Mesenteric fat pad (tissue), 1 donor: ENCODE results near the gene SLC29A1. TPM values are rescaled to one million over a fixed set of nuclear protein-coding genes. Genes with fewer than 3 reads are reported as not detected.

Experiments used
- DNase-seq: peaks from one replicate; pipeline ENCODE4 v3.0.0-alpha.2; 2020; ENCODE audit warnings: low spot score
- total RNA-seq: library from RNA; stranded (reverse); fragmentation: NEBNext Ultra II Directional; extraction: Animal tissue kit (Norgen Biotek cat#: 25700); gene quantifications from one replicate; pipeline ENCODE4 v1.2.1, GENCODE V29; 2021
- donor health status: DM: yes; HTN: yes; CAD: no.

SLC29A1 gene
- total RNA-seq, 1 donor from 2014 or later: 205 TPM

DNA sequence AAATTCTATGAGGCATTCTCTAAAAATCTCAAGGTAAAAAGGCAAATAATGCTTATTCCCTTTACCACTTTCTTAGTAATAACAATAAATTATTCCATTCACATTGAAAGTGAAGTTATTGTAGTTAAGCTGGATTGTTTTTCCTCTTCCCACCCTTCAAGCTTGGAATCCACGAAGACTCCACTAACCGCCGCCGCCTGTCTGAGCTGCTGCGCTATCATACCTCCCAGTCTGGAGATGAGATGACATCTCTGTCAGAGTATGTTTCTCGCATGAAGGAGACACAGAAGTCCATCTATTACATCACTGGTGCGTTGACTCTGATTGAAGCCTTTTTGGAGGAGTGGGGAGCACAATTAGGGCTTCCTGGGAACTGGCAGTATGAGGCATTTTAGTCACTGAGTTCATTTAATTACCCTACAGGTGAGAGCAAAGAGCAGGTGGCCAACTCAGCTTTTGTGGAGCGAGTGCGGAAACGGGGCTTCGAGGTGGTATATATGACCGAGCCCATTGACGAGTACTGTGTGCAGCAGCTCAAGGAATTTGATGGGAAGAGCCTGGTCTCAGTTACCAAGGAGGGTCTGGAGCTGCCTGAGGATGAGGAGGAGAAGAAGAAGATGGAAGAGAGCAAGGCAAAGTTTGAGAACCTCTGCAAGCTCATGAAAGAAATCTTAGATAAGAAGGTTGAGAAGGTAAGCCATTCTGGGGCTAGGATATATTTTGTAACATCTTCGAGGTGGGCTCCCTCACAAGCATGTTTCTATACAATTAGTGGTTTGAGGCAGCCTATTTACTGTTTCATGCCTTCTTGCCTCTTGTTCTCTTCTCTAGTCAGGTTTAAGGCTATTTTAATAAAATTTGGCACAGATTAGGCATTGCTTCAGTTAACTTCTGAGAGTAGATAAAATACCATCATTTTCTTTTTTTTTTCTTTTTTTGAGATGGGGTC, 28.5 kb downstream of the SLC29A1 start:
- no peak for DNase-seq

DNA sequence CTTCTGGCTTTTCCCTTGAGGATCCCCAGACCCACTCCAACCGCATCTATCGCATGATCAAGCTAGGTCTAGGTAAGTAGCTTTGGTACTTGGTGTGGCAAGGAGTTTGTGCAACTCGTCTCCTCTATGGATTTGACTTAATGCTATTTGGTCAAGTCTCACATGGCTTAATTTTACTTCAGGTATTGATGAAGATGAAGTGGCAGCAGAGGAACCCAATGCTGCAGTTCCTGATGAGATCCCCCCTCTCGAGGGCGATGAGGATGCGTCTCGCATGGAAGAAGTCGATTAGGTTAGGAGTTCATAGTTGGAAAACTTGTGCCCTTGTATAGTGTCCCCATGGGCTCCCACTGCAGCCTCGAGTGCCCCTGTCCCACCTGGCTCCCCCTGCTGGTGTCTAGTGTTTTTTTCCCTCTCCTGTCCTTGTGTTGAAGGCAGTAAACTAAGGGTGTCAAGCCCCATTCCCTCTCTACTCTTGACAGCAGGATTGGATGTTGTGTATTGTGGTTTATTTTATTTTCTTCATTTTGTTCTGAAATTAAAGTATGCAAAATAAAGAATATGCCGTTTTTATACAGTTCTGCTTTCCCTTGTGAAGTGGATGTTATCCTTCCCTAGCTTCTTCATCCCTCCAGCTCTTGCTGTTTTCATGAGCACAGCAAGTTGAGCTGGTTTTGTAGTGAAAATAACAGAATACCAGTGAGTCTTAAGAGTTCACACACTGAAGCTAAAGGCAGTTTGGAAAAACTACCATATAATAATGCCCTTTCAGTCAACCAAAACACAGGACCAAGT, 30.1 kb downstream of the SLC29A1 start:
- DNase-seq: no peak

DNA sequence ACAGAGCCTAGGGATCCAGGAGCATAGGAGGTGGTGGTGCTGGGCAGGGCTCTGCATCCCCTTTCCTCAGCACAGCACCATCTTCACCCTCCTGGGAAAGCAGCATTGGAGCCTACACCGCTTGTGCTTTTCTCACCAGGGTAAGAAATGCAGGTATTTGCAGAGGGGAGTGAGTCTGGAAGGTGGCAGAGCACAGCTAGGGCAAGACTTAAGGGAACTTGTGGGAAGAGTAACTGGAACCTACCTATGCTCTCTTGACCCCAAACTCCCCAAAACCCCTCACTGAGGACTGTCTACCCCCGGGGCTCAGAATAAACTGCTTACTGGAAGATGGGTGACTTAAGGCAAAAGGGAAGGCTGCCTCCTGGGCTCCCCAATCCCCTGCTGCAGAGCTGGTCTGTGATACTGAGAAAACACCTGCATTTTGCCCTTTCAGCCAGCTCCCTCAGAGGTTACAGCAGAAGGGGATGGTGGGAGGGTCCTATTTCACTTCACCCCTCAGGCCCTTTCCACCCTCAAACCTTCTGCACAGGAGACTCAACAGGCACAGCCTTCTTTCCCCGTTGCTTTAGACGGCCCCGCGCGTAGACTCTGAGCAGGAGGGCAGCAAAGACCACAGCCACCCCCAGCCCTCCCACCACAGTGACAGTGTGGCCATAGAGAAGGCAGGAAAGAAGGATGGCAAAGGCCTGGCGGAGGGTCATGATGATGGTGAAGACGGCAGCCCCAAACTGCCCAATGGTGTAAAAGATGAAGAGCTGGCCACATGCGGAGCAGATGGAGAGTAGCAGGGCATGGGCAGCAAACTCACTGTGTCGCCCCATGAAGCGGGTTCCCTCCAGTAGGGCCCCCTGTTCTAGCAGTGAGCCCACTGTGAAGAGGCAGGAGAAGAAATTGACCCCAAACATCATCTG, 31.1 kb downstream of the SLC29A1 start:
- DNase-seq: no peak

DNA sequence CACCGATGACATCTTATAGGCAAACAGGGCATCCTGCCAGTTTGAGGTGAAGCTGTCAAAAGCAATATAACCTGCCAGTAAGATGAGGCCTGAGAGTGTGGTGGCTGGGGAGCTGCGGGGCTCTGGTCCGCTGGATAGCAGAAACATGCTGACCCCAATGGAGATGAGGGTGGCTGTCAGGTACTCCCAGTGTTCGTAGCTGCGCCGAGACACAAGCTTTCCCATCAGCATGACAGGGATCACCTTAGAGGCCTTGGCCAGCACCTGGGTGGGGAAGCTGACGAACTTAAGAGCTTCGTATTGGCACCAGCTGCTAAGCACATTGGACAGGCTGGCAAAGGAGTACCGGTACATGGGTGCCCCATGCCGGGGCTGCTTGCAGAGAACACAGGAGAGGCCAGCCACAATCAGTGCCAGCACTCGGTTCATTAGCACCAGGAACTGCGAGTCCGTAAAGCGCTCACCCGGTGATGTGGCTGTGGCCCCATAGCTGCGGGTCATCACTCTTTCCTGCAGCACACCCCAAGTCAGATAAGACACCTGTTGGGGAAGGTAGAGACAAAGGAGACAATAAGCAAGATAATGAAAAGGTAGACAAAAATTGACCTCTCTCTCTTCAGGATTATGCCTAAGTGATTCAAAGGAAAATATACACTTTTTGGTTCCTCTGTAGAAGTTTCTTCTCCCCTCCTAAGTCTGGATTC, 31.9 kb downstream of the SLC29A1 start:
- DNase-seq: no peak

DNA sequence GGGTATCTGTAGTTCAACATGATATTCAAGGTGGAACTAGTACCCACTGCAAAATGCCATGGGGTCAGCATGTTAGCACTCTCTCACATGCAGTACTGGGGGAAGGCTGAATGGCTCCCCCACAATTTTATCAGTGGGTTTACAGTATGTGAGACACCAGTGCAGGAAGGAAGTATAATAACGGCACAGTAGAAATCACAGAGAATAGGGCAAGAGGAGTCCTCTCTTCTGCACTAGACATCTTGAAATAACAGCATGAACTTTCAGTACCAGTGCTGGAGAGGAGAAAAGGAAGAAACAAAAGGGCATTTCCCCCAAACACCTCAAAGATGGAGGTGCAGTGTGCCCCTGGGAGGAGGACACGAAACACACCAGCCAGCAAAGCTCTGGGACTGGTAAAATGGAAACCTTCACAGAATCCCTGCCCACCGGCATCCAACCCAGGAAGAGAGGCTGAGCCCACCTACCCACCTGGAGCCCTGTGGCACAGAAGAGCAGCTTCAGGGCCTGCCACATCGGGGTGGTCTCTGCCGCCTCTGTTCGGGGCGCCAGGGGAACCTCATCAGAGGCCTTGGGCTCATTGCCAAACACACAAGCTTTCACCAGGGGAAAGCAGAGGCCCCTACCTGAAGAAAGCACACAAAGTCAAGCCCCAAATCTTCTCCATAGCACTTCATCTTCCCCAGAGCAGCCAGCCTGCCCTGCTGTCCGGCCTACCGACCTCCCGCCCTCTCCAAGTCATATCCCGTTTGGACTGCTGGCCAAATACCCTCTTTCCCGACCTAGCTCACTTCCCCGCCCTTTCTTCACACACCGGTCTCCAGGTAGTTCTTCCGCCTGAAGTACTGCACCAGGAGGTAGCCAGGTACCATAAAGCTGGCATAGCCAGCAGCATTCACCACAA, 32.7 kb downstream of the SLC29A1 start:
- DNase-seq: no peak

DNA sequence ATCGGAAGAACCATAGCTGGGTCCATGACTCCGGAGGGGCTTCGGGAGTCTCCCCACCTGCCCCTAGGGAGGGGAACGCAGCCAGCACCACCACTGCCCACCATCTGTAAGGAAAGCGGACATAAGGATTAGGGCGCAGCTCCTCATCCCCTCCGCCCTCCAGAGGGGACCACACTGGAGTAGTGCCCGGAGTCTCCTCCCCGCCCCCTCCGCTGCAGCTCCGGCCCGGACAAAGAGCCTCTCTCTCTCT, 33.3 kb downstream of the SLC29A1 start:
- DNase-seq: no peak

DNA sequence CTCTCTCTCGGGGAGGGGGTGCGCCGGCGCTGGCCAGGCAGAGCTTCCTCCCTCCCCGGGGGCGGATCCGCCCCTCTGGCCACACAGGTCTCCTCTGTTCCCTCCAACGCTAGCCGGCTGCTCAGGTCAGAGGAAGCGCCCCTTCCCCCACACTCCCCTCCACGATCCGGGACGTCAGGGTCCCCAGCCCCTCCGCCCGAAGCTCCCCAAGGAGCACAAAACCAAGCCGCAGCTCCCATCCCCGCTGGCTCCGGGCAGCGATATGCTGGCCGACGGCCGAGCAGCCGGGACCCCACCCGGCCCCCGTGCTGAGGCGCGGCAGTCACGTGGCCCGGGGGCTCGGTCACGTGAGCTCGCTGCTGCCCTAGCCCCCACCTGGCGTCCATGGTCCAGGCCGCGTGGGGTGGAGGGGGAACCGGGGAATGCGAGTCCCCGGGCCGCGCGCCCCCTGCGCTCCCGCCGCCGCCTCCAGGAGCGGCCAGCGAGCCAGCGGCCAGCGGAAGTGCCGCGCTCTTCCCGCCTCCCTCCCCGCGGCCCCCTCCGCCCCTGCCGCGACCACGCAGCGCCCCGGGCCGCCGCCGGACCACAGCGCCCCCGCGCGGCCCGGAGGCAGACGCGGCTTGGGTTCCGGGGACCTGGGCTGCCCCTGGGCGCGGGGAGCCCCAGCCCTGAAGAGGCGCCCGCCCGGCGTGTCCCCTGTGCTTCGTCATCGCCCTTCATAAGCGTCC, 33.8 kb downstream of the SLC29A1 start, which contains the start of gene SLC35B2:
TSS of gene SLC35B2 (minus strand) at position 504 of the 728 bp plus-strand sequence. CDS start at position 386, 118 bp downstream.
- no peak for DNase-seq

DNA sequence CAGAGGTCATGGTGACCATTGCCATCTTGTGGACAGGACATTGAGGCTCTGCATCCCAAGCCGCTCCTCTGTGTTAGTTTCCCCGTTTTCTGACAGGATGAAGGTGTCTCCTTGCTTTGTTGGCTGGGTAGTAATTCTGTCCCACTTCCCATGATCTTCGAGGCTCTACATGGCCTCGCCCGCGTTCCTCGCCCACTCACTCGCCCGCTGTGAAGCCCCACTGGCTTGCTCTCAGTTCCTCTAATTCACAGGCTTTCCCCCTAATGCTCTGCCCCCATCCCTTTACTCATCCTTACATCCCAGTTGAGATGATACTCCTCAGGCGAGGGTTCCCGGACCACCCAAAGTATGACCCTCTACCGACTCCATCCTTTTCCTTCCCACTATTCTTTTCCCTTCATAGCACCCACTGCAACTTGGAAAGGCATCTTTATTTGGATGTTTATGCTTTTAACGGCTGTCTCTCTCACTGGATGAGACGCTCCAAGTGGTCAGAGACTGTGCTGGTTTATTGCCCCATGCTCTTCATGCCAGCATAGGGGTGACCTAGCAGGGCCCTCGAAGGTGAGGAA, 34.4 kb downstream of the SLC29A1 start:
- DNase-seq: no peak

DNA sequence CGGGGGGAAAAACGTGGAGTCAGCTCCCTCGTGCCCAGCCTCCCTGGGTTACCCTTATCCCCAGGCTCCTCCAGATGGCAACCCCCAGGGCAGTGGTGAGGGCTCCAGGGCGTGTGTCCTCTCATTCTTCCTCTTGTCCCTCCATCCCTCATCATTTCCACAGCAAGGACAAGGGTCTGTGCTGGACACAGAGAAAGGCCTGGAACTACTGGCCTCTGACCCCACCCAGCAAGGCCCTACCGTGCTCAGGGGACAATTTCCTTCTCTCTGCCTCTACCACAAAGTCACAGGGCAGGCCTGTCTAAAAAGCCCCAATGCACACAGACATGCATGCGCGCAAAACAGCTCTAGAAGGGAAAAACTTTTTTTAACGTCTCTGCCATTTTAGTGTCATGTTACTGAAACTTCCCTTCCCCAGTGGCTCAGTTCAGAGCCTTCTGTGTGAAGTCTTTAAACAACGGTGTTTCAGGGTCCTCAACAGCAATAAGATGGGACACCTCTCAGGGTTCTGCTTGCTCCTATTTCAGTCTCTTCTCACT, 35.0 kb downstream of the SLC29A1 start:
- no peak for DNase-seq

DNA sequence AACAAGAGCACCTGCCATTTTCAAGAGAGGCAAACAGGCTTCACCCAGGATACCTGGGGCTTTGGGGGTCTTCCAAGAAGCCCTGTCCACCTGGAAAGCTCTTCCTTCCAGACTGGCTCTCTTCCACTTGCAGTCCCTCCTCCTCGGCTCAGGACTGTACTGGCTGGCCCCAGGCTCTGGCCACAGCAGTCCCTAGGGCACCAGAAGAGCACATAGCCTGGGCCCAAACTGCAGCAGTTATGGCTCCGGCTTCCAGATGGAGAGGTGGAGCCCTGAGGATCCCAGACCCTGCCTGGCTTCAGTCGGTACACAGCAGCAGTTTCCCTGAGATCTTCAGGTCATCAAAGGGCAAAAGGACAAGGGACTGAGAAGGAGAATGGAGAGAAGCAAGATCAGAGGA, 35.5 kb downstream of the SLC29A1 start:
- no peak for DNase-seq

DNA sequence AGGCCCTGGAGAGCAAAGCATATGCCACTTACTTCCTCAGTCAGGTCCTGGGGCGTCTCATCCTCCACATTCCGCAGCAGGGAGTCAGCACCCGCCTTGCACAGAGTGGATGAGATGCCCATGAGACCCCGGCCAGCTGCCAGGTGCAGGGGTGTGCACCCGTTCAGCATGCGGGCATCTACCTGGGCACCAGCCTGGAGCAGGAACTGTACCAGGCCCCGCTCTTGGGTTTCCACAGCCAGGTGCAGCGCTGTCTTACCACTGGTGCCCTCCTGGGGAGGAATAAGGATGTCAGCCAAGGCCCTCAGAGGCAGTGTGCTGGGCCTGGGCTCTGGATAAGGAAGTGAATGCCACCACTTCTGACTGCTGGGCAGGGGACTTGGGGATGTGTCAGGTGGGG, 36.6 kb downstream of the SLC29A1 start:
- no peak for DNase-seq

DNA sequence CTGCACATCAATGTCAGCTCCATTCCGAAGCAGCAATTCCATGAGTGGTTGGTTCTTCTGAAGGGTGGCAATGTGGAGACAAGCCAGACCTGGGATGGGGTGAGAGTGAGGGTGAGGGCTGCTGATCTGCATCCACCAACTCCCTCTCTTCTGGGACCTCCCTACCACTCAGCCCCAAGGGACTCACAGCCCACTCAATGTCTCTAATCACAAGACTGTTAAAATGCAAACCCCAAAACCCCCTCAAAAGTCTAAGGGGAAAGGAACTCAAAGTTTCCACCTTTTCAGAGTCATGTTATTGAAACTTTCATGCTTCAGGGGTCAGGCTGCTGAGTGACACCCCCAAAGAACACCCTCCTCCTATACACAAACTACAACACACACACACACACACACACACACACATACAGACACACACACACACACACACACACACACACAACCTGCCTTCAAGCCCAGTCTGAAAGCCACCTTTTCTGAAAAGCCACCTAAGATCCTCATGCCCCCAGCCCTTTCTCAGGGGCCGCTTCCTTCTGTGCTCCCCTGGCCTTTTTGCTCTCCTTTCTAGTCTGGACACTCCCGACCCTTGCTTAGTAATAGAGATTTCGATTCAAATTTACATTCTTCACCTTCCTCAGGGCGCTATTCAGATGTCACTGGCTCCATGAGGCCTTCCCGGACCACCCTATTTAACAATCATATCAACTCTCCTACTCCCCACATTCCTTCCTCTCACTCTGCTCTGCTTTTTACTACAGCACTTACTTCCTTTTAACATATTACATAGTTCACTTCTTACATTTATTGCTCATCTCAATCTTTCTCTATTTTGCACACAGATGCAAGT, 37.3 kb downstream of the SLC29A1 start:
- DNase-seq: no peak

DNA sequence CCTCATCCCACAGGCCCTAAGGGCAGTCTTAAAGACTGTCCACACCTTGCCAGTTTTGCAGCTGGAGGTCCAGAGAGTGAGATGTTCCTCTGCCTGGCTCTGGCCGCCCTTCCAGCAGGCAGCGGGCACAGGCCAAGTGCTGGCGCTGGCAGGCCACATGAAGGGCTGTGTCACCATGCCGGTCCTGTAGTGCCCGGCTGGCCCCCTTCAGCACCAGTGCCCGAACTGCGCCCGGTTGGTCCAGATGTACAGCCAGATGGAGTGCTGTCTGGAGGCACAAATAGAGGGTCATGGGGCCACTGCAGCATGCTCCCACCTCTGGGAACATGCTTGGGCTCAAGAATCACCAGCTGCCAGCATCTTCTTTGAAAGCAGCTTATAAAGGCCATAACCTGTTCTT, 38.2 kb downstream of the SLC29A1 start:
- no peak for DNase-seq

DNA sequence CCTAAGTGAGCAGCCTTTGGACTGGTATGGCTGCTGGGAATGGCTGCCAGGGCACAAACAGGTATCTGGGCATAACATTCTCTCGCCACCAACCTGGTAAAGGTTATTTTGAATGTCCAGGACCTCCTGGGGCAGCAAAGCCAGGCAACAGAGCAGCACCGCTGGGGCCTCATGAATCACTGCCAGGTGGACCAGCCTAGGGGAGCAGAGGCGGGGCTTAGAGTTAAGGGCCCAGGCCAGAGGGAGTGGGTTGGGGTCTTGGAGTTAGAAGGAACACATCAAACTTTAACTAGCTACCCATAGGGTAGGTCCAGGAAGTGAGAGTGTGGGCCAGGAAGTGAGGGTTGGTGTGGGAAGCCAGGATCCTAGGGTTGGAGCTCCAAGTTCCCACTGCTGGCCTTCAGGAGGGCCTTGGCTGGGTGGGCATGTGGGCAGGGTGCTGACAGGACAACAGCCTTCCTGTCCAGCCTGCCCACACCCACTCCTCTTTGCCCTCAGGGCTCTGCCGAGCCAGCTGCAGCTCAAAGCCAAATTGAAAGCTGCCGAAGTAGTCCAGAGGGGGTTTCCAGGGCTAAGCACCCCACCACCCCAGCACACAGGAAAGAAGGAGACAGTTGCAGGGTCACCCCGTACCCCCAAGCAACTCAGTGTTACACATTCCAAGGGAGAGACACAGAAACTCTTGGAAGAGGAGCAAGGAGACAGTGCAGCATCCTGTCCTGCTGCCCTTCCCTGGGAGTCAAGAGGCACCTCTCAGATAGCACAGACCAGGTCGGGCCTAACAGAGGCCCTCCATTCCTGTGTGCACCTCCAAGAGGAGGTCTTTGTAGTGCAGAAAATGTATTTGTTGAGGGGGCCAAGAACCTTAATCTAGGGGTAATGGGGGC, 39.3 kb downstream of the SLC29A1 start:
- no peak for DNase-seq

DNA sequence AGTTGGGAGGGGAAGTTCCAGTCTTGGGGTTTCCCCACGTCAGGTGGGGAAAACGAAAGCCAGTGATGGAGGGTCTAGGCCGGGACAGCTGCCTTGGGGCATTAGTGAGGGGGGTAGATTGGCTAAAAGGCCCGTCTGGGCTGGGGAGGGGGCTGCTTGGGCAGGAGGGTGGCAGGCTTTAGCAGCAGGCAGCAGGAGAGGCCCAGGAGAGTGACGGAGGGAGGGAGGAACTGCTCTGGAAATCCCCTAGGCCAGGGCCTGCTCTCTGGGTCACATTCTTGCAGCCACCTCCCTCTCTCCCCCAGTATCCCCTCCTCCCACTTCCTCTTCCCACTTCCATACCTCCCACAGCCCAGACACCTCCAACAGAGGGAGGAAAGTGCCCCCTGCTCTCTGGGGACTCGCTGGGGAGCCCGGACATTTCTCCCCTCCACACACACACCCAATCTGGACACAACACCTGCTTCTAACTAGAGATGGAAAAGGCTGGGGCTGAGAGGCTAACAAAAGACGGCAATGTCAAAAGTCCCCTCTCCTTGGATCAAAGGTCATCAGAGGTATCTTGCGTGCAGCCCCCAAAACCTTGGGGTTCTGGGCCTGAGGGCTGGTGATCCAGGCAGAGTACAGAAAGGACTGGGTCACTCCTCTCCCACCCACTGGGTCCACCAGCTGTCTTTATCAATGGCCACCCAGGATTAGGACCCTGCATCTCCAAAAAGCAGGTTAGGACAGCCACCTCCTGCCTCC, 40.1 kb downstream of the SLC29A1 start:
- no peak for DNase-seq
